Dedifferentiated amniotic fluid mesenchymal stem cell (primary cell): Measurements from ENCODE around the gene FAM114A2.

ENCODE experiments used
- DNase-seq: peaks from one replicate; pipeline ENCODE4 v3.0.0-alpha.2; 2016; ENCODE audit errors: extremely low spot score

FAM114A2 gene

GRCh38 chr5:153985498-153985897 lies 53.2 kb downstream of the FAM114A2 start:
- no peak for DNase-seq

- DNase-seq: no peak
Measured at GRCh38 chr5:153983885-153984284, 54.8 kb downstream of the FAM114A2 start.

GRCh38 chr5:153981905-153982605 lies 56.7 kb downstream of the FAM114A2 start:
- no peak for DNase-seq

DNA sequence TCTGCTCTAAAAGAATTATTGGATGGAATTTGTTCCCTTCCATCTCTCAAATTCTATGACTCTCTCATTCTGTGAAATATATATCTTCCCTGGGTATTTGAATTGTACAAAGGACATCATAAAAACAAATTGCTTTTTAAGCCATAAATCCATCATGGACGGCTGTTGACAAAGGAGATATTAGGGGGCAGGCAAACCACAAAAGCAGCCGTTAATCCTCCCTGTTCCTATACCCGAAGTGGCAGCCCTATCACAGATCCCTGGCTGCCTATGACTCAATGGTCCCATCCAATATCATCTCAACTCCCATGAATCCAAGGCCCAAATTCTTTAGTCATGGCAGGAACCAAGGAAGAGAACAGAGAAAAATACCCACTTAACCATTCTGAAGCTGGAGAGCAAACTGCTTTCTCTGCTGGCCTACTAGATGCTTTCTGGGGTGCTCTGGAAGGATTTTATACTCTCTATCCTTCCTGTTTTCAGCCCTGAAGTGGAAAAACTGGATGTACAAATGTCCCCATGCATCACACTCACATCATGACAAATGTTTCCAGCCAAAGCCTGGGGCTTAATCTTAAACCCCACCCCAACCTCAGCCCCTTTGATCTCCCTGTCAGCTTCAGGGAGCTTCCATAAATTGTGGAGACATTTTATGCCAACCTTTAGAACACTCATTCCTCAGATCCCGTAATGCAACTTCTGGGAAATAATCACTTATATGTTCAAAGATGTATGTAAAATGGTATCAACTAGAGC lies 59.5 kb downstream of the FAM114A2 start:
- no peak for DNase-seq

- DNase-seq: no peak
Measured at GRCh38 chr5:153974813-153975163, 63.9 kb downstream of the FAM114A2 start.

DNA sequence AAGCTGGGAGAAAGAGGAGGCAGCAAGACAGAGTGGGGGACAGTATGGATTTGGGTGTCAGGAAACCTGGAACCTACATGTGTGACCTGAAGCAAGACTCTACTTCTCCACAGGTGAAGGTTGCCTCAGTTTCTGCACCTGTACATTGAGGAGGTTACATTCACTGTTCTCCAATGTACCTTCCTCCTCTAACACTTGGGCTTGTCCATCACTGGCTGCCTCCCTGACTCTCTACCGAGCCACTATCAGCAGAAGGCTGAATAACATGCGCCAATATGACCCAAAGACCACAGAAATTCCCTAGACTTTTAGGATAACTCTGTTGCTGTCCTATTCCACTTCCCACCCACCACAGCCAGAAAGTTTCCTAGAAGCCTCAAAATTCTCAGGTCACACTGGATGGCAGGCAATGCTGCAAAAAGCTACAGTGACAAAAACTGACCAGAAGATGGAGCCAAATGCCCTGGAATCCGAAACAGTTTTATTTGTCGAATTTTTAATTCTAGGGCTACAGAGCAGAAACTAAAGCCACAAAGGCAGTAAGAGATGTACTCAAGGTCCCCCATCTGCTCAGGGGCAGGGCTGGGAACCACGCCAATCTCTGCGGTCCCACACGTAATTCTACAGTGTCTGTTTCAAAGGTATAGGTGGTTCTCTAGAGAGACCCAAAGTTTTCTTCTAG lies 64.4 kb downstream of the FAM114A2 start:
- DNase-seq: peak; percentile 46

GRCh38 chr5:153972240-153972639 lies 66.5 kb downstream of the FAM114A2 start:
- no peak for DNase-seq

GRCh38 chr5:153970496-153970895 lies 68.2 kb downstream of the FAM114A2 start:
- no peak for DNase-seq

- no peak for DNase-seq
Measured at GRCh38 chr5:153969563-153969895, 69.2 kb downstream of the FAM114A2 start.

GRCh38 chr5:153968761-153969562 lies 69.7 kb downstream of the FAM114A2 start:
- DNase-seq: no peak

DNA sequence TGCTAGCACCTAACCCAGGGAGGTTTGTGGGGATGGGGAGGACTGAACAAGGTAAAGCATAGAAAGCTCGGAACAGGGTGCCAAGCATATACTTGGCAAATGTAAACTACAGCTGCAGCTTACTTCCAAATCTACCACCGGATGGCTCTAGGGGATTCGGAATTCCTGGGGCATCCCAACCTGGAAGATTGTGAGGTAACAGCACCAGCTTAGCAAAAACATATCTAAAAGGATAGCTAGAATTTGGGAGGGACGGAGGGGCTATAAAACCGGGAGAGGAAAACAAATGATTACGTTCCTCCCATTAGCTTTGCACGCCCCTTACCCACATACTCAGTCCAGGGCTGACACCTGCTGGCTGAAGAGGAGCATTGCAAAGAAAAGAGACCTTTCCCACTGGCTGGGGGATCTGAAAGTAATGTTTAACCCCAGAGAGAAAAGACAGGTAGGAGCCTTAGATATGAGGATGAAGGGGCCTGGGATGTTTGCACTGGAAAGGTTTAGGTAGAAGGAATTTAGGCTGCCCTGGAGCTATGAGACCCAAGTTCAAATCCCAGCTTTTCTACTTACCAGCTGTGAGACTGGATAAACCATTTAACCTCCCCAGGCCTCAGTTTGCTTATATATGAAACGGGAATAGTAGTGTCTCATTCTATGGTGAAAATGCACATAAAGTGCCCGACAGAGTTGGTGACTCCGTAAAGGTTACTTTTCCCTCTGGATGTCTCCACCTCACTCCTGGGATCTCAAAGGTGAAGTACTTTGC lies 73.6 kb downstream of the FAM114A2 start:
- DNase-seq: peak; percentile 62

- no peak for DNase-seq
Measured at GRCh38 chr5:153964191-153964879, 74.4 kb downstream of the FAM114A2 start.

- DNase-seq: no peak
Measured at GRCh38 chr5:153960269-153961215, 78.2 kb downstream of the FAM114A2 start.

DNA sequence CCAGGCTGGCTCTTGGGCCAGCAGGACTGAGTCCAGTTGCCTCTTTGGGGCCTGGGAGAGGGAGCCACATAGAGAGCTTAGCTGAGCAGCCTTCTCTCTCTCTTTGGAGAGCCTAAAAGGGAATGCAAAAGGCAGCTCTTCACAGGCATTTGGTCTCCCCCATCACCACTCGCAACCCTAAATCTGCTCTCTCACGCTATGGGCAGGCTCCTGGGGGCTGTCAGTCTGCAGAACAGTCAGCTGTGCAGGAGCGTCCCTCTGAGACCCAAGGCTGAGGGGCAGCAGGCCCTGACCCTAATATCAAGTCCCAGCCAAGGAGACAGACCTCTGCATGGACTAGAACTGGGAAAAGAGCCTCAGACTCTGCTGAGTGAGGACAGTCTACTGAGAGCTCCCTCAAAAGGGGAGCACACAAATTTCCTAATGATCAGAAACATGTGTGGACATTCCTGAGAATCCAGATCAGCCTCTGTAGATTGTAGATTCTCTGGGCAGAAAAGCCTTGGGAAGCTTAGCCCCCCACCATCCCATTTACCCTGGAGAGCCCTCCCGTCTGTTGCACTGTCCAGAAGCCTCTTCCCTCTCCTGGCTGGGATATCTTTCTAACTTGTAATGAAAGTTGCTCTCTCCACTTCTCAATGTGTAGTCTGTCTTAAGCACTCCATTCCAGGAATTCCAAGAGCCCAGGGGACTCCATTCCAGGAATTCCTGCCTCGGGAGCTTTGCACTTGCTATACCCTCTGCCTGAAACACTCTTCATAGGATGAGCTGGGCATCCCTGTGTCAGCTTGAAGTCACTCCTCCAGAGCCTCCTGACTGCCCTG lies 79.4 kb downstream of the FAM114A2 start:
- peak; percentile 67 for DNase-seq

- no peak for DNase-seq
Measured at GRCh38 chr5:153957205-153957604, 81.5 kb downstream of the FAM114A2 start.

GRCh38 chr5:153953411-153953810 lies 85.3 kb downstream of the FAM114A2 start:
- DNase-seq: no peak

DNA sequence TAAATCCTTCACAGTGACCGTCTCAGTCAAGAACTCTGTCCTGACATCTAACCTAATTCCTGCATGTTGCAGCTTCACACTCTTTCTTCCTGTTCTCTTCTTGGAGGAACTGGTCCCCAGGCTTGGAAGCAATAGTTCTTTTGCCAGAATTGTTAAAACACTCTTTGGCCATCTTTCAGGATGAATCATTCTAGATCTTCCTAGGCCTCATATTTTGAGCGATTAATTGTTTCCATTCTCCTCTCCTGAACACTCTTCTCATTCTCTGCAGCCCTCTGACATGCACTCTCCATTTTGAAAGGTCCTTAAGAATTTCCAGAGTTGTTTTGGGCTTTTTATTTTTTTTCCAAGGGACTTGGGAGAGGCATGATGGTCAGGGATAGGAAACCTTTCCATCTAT lies 85.8 kb downstream of the FAM114A2 start:
- DNase-seq: peak; percentile 17

GRCh38 chr5:153952057-153952456 lies 86.7 kb downstream of the FAM114A2 start:
- DNase-seq: no peak

DNA sequence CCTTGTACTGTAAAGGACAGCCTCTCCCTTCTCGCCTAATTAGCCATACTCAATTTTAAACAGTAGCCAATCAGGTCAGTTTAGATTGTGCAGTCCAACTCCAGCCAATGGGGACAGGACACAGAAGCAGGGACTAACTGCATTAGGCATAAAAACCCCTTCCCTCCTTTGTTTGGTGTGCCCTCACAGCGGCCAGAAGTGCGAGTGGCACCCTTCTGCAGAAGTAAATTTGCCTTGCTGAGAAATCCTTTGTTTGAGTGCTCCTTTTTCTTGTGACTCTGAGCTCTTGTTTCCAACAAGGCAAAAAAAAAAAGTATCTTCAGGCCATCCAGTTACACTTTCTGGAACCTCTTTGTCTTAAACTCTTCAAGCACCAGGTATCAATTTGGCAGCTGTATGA lies 97.4 kb downstream of the FAM114A2 start:
- no peak for DNase-seq
